WERI-Rb-1 (cell line): ENCODE data around the gene EIF4E1B.

Experiments
- DNase-seq: peaks from one replicate; pipeline ENCODE4 v3.0.0-alpha.2; 2020
- H3K27ac ChIP-seq: fragments of 250-450 bp; sonication (Bioruptor Pico); 2 replicates; pipeline ENCODE4 v1.5.1; 2020; ENCODE audit warnings: mild to moderate bottlenecking, moderate library complexity
- H3K27me3 ChIP-seq: fragments of 250-450 bp; sonication (Bioruptor Pico); 2 replicates; pipeline ENCODE4 v1.5.1; 2021; ENCODE audit warnings: mild to moderate bottlenecking, low read depth, moderate library complexity; ENCODE audit not compliant: insufficient read depth, severe bottlenecking
- H3K36me3 ChIP-seq: fragments of 250-450 bp; sonication (Bioruptor Pico); 2 replicates; pipeline ENCODE4 v1.5.1; 2020; ENCODE audit warnings: mild to moderate bottlenecking, moderate library complexity
- H3K4me3 ChIP-seq: 2 replicates; pipeline ENCODE4 v1.5.1; 2011; ENCODE audit warnings: low read depth, mild to moderate bottlenecking, control low read depth, low read length
- H3K9me3 ChIP-seq: fragments of 250-450 bp; sonication (Bioruptor Pico); 2 replicates; pipeline ENCODE4 v1.5.1; 2021; ENCODE audit warnings: mild to moderate bottlenecking, moderate library complexity; ENCODE audit not compliant: severe bottlenecking
- TF ChIP-seq, protein P1 (sequence below): IDR thresholded peaks from 2 replicates; pipeline ENCODE4 v1.5.1; 2011; ENCODE audit warnings: low read depth, mild to moderate bottlenecking, control low read depth, inconsistent platforms, low read length

EIF4E1B gene

GRCh38 chr5:176612855-176613254 lies 17.6 kb upstream of the EIF4E1B start:
- Histone ChIP-seq H3K27ac (no peak overlapping the region), H3K36me3 (peaks cover 15% of the 10 kb centered on the region), H3K4me3 (no peak overlapping the region), H3K9me3 (no peaks in the 10 kb centered on the region), H3K27me3 (no peaks in the 10 kb centered on the region)
- TF ChIP-seq, protein P1, sequence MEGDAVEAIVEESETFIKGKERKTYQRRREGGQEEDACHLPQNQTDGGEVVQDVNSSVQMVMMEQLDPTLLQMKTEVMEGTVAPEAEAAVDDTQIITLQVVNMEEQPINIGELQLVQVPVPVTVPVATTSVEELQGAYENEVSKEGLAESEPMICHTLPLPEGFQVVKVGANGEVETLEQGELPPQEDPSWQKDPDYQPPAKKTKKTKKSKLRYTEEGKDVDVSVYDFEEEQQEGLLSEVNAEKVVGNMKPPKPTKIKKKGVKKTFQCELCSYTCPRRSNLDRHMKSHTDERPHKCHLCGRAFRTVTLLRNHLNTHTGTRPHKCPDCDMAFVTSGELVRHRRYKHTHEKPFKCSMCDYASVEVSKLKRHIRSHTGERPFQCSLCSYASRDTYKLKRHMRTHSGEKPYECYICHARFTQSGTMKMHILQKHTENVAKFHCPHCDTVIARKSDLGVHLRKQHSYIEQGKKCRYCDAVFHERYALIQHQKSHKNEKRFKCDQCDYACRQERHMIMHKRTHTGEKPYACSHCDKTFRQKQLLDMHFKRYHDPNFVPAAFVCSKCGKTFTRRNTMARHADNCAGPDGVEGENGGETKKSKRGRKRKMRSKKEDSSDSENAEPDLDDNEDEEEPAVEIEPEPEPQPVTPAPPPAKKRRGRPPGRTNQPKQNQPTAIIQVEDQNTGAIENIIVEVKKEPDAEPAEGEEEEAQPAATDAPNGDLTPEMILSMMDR: no peak
- no peak for DNase-seq

- Histone ChIP-seq H3K4me3 (no peak overlapping the region), H3K27ac (no peak overlapping the region), H3K27me3 (no peaks in the 10 kb centered on the region), H3K36me3 (no peaks in the 10 kb centered on the region), H3K9me3 (no peaks in the 10 kb centered on the region)
- TF ChIP-seq, protein P1: no peak
- no peak for DNase-seq
Observed at GRCh38 chr5:176614805-176615478, 15.5 kb upstream of the EIF4E1B start.

- DNase-seq: no peak
- TF ChIP-seq, protein P1: no peak
- Histone ChIP-seq H3K27me3 (no peaks in the 10 kb centered on the region), H3K9me3 (no peaks in the 10 kb centered on the region), H3K27ac (no peak overlapping the region), H3K4me3 (no peak overlapping the region), H3K36me3 (no peaks in the 10 kb centered on the region)
Observed at GRCh38 chr5:176616511-176616910, 14.0 kb upstream of the EIF4E1B start.

- no peak overlapping the region for H3K4me3 ChIP-seq
- H3K27me3 ChIP-seq: no peaks in the 10 kb centered on the region
- no peaks in the 10 kb centered on the region for H3K9me3 ChIP-seq
- H3K27ac ChIP-seq: no peak overlapping the region
- H3K36me3 ChIP-seq: no peaks in the 10 kb centered on the region
- TF ChIP-seq, protein P1: no peak
- no peak for DNase-seq
Observed at GRCh38 chr5:176618783-176619182, 11.7 kb upstream of the EIF4E1B start.

DNA sequence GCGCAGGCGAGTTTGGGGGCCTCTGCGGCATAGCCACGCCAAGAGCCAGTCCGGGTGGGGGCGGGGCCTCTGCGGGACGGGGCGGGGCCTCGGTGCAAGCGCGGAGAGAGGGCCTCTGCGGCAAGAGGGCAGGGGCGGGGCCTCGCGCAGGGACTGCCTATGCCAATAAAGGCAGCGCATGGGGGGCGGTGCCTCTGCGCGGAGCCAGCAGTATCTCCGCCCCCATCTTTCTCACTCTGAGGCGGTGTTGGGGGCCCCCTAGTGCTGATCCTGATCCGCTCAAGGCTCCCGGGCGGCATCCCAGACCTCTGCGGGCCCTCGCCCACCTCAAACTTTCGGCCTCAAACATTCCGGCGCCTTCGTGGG lies 11.3 kb upstream of the EIF4E1B start:
- H3K27me3 ChIP-seq: no peaks in the 10 kb centered on the region
- no peak for DNase-seq
- H3K4me3 ChIP-seq: no peak overlapping the region
- H3K9me3 ChIP-seq: no peaks in the 10 kb centered on the region
- H3K27ac ChIP-seq: no peak overlapping the region
- TF ChIP-seq, protein P1: no peak
- H3K36me3 ChIP-seq: no peaks in the 10 kb centered on the region

- H3K9me3 ChIP-seq: no peaks in the 10 kb centered on the region
- H3K27me3 ChIP-seq: no peaks in the 10 kb centered on the region
Observed at GRCh38 chr5:176619569-176620332, 10.7 kb upstream of the EIF4E1B start.

More at GRCh38 chr5:176619569-176620332, 10.7 kb upstream of the EIF4E1B start:
- Histone ChIP-seq H3K36me3 (no peaks in the 10 kb centered on the region), H3K4me3 (no peak overlapping the region), H3K27ac (no peak overlapping the region)
- DNase-seq: no peak
- TF ChIP-seq, protein P1: no peak
